MM.1S (cell line): ENCODE results near the gene FSD1.

Experiments used
- CTCF ChIP-seq: fragments of 300-600 bp; sonication (generic); IDR thresholded peaks from 2 replicates; pipeline ENCODE4 v1.5.1; 2016; ENCODE audit warnings: antibody characterized with exemption, low read length, mixed read lengths
- EZH2 ChIP-seq: fragments of 300-600 bp; sonication (generic); optimal IDR thresholded peaks from 2 replicates; pipeline ENCODE3; 2017; ENCODE audit warnings: low read depth, mild to moderate bottlenecking, antibody characterized with exemption, low read length, mixed read lengths
- EZH2phosphoT487 ChIP-seq: fragments of 300-600 bp; sonication (generic); IDR thresholded peaks from 2 replicates; pipeline ENCODE4 v1.6.1; 2018; ENCODE audit warnings: antibody characterized with exemption, low read length

GRCh38 chr19:4268816-4269430 lies 35.5 kb upstream of the FSD1 start:
- TF ChIP-seq CTCF, result no peak
- no peak for TF ChIP-seq EZH2phosphoT487
- no peak for TF ChIP-seq EZH2
